HepG2 (cell line): ENCODE results near the gene TOMM6. TPM values are rescaled to one million over a fixed set of nuclear protein-coding genes. Genes with fewer than 3 reads are reported as not detected.

ENCODE experiments used
- ARID2 ChIP-seq: sonication (generic); formaldehyde crosslinking; IDR thresholded peaks from 2 replicates; pipeline ENCODE4 v1.8.1; 2022; ENCODE audit warnings: mild to moderate bottlenecking, missing genetic modification reagents, borderline replicate concordance
- ATF5 ChIP-seq: sonication (generic); formaldehyde crosslinking; IDR thresholded peaks from 2 replicates; pipeline ENCODE4 v1.4.0; 2020; ENCODE audit warnings: mild to moderate bottlenecking, low read depth, missing genetic modification reagents
- CHD4 ChIP-seq: fragments of 200-600 bp; sonication (generic); IDR thresholded peaks from 2 replicates; pipeline ENCODE4 v1.7.0; 2017; ENCODE audit warnings: mild to moderate bottlenecking, low read length, borderline replicate concordance
- FOSL2 ChIP-seq: sonication (generic); formaldehyde crosslinking; IDR thresholded peaks from 2 replicates; pipeline ENCODE4 v1.4.0; 2020; ENCODE audit warnings: missing genetic modification reagents
- IKZF5 ChIP-seq: IDR thresholded peaks from 2 replicates; pipeline ENCODE4 v1.6.1; 2018; ENCODE audit warnings: missing genetic modification reagents, mild to moderate bottlenecking, missing compliant biosample characterization
- MYC ChIP-seq: sonication (generic); formaldehyde crosslinking; IDR thresholded peaks from 2 replicates; pipeline ENCODE4 v1.9.0; 2021; ENCODE audit warnings: missing genetic modification reagents, borderline replicate concordance
- PHF8 ChIP-seq: sonication (generic); formaldehyde crosslinking; IDR thresholded peaks from 2 replicates; pipeline ENCODE4 v1.5.0; 2020; ENCODE audit warnings: missing genetic modification reagents
- SP2 ChIP-seq: sonication (generic); formaldehyde crosslinking; IDR thresholded peaks from 2 replicates; pipeline ENCODE4 v1.5.1; 2020; ENCODE audit warnings: mild to moderate bottlenecking, missing genetic modification reagents
- SPEN ChIP-seq: sonication (generic); formaldehyde crosslinking; IDR thresholded peaks from 2 replicates; pipeline ENCODE4 v1.5.1; 2020; ENCODE audit warnings: low read depth, mild to moderate bottlenecking, missing genetic modification reagents
- TGIF2 ChIP-seq: IDR thresholded peaks from 2 replicates; pipeline ENCODE4 v1.6.1; 2016; ENCODE audit warnings: control low read depth, missing compliant biosample characterization
- ZBTB33 ChIP-seq: sonication (generic); formaldehyde crosslinking; IDR thresholded peaks from 2 replicates; pipeline ENCODE4 v1.4.0; 2020; ENCODE audit warnings: missing genetic modification reagents
- ZNF280B ChIP-seq: sonication (generic); formaldehyde crosslinking; IDR thresholded peaks from 2 replicates; pipeline ENCODE4 v1.5.0; 2020; ENCODE audit warnings: missing genetic modification reagents, mild to moderate bottlenecking, borderline replicate concordance
- ZNF281 ChIP-seq: sonication (generic); formaldehyde crosslinking; IDR thresholded peaks from 2 replicates; pipeline ENCODE4 v1.4.0; 2020; ENCODE audit warnings: missing genetic modification reagents, borderline replicate concordance
- ZNF343 ChIP-seq: sonication (generic); formaldehyde crosslinking; IDR thresholded peaks from 2 replicates; pipeline ENCODE4 v1.4.0; 2020; ENCODE audit warnings: mild to moderate bottlenecking, missing genetic modification reagents
- ZNF574 ChIP-seq: sonication (generic); formaldehyde crosslinking; IDR thresholded peaks from 2 replicates; pipeline ENCODE4 v1.4.0; 2020; ENCODE audit warnings: missing genetic modification reagents
- ZNF792 ChIP-seq: IDR thresholded peaks from 2 replicates; pipeline ENCODE4 v1.6.1; 2016
- polyA plus RNA-seq, 8 experiments: library from polyadenylated mRNA; depleted of rRNA in 3 of 8; stranded (reverse) in 7 of 8; unstranded in 1 of 8; fragments of >200 nt; fragmentation: Illumina TruSeq in 4 of 8; extraction: Trizol in 4 of 8; gene quantifications; 2 replicates each; pipeline versions ENCODE4 v1.2.1 to v1.2.3, GENCODE V29; 2011 to 2016; ENCODE audit warnings: low read depth in 4 of 8, missing spikeins in 1 of 8, mixed read lengths in 1 of 8; ENCODE audit not compliant: insufficient read depth in 1 of 8
- total RNA-seq, 5 experiments: library from RNA; depleted of rRNA; stranded (reverse); fragments of >200 nt; fragmentation: Illumina TruSeq; extraction: Trizol; gene quantifications; 2 replicates each; pipeline ENCODE4 v1.2.3, GENCODE V29; 2016; ENCODE audit warnings: low read depth in 1 of 5

Gene TOMM6
- total and polyA plus RNA-seq, 2 of the 13 experiments (the other 11 are each of a cell fraction or from before 2014, with no cell fraction given): 320 to 321 TPM

- TF ChIP-seq ZBTB33 (0 out of 2 replicates have a peak, but pooled peaks have one; percentile 18), ZNF574 (peak; percentile 22; the same call in 1 of the 2 replicates), IKZF5 (0 out of 2 replicates have a peak, but pooled peaks have one; percentile 13), TGIF2 (0 out of 2 replicates have a peak, but pooled peaks have one; percentile 45), SP2 (no peak), ZNF343 (no peak), FOSL2 (CRISPR knock-in tag) (no peak), MYC (CRISPR knock-in tag) (0 out of 2 replicates have a peak, but pooled peaks have one; percentile 16), ARID2 (CRISPR knock-in tag) (no peak), CHD4 (0 out of 2 replicates have a peak, but pooled peaks have one; percentile 14), ATF5 (no peak), ZNF792 (CRISPR knock-in tag) (no peak), ZNF280B (CRISPR knock-in tag) (0 out of 2 replicates have a peak, but pooled peaks have one; percentile 44), PHF8 (CRISPR knock-in tag) (0 out of 2 replicates have a peak, but pooled peaks have one; percentile 12), SPEN (CRISPR knock-in tag) (0 out of 2 replicates have a peak, but pooled peaks have one; percentile 23), ZNF281 (no peak)
These were observed 46.9 kb upstream of the TOMM6 start (continued) for GRCh38 chr6:41740366-41741162.
